Loucy (cell line): Measurements from ENCODE around the gene ARHGAP24.

Experiments
- H2AFZ ChIP-seq: fragments of 200-600 bp; sonication (generic); 2 replicates; pipeline ENCODE4 v1.6.0; 2016; ENCODE audit warnings: antibody characterized with exemption, mild to moderate bottlenecking, low read length, moderate library complexity
- H3F3A ChIP-seq: fragments of 200-600 bp; 2 replicates; pipeline ENCODE4 v1.6.0; 2016; ENCODE audit warnings: antibody characterized with exemption, low read depth, mild to moderate bottlenecking
- H3K27me3 ChIP-seq: fragments of 200-600 bp; sonication (generic); 2 replicates; pipeline ENCODE4 v1.6.1; 2014; ENCODE audit warnings: low read length, mild to moderate bottlenecking; ENCODE audit not compliant: insufficient read depth, poor library complexity, severe bottlenecking
- H3K36me3 ChIP-seq: fragments of 200-600 bp; sonication (generic); 2 replicates; pipeline ENCODE4 v1.6.1; 2016; ENCODE audit warnings: low read length; ENCODE audit not compliant: insufficient read depth
- H3K4me1 ChIP-seq: fragments of 200-600 bp; sonication (generic); 2 replicates; pipeline ENCODE4 v1.5.1; 2014; ENCODE audit warnings: low read length, mild to moderate bottlenecking; ENCODE audit not compliant: insufficient read depth, poor library complexity, severe bottlenecking
- H3K4me2 ChIP-seq: fragments of 200-600 bp; sonication (generic); 2 replicates; pipeline ENCODE4 v1.6.0; 2014; ENCODE audit warnings: antibody characterized with exemption, low read length, low read depth, mild to moderate bottlenecking; ENCODE audit not compliant: poor library complexity, severe bottlenecking
- H3K4me3 ChIP-seq: fragments of 200-600 bp; sonication (generic); 2 replicates; pipeline ENCODE4 v1.5.1; 2014; ENCODE audit warnings: low read length, mild to moderate bottlenecking, mixed read lengths; ENCODE audit not compliant: poor library complexity, severe bottlenecking
- H3K79me2 ChIP-seq: fragments of 200-600 bp; sonication (generic); 2 replicates; pipeline ENCODE4 v1.6.1; 2014; ENCODE audit warnings: low read length; ENCODE audit not compliant: insufficient read depth
- H3K9ac ChIP-seq: fragments of 200-600 bp; sonication (generic); 2 replicates; pipeline ENCODE4 v1.6.0; 2014; ENCODE audit warnings: mild to moderate bottlenecking, low read depth, low read length, moderate library complexity; ENCODE audit not compliant: poor library complexity, severe bottlenecking
- H3K9me2 ChIP-seq: fragments of 200-600 bp; sonication (generic); replicated peaks from 2 replicates; pipeline ENCODE4 v1.6.1; 2016; ENCODE audit warnings: low read depth, low read length, mixed read lengths
- H3K9me3 ChIP-seq: fragments of 200-600 bp; sonication (generic); 2 replicates; pipeline ENCODE4 v1.6.1; 2014; ENCODE audit warnings: mild to moderate bottlenecking, antibody characterized with exemption, low read length, low read depth; ENCODE audit not compliant: insufficient read depth
- H4K20me1 ChIP-seq: fragments of 200-600 bp; sonication (generic); 2 replicates; pipeline ENCODE4 v1.6.0; 2014; ENCODE audit warnings: antibody characterized with exemption, low read length, mild to moderate bottlenecking; ENCODE audit not compliant: insufficient read depth, poor library complexity, severe bottlenecking
- EZH2phosphoT487 ChIP-seq: fragments of 200-600 bp; IDR thresholded peaks from 2 replicates; pipeline ENCODE4 v1.6.1; 2018; ENCODE audit warnings: antibody characterized with exemption, mild to moderate bottlenecking, moderate library complexity, borderline replicate concordance
- TF ChIP-seq, protein P1 (sequence below): fragments of 200-600 bp; sonication (generic); conservative IDR thresholded peaks from 2 replicates; pipeline ENCODE4 v1.5.1; 2014; ENCODE audit warnings: mild to moderate bottlenecking, antibody characterized with exemption, low read length

Gene ARHGAP24

DNA sequence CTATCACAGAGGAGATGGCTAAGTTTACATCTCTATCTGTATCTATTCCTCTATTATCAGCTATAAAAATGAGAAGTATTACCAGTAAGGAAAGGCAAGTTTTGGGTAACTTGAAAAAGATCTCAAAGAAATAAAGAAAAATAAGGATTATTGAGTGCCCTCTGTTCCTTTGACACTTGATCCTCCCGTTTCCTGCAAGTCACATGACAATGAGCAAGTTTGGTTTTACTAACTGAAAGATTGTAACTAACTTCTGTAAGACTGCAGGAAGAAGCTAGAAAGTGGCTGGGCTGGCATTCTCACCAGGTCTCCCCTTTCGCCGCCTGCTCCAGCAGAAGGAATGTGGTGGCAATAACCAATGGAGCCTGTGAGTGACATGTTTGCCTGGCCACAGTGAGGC lies 59.2 kb downstream of the ARHGAP24 start:
- no peak overlapping the region for H3K9ac ChIP-seq
- H3K4me1 ChIP-seq: no peaks in the 10 kb centered on the region
- H3K4me2 ChIP-seq: no peak overlapping the region
- no peaks in the 10 kb centered on the region; the same call in 1 of the 2 replicates for H3K9me2 ChIP-seq
- TF ChIP-seq, protein P1, sequence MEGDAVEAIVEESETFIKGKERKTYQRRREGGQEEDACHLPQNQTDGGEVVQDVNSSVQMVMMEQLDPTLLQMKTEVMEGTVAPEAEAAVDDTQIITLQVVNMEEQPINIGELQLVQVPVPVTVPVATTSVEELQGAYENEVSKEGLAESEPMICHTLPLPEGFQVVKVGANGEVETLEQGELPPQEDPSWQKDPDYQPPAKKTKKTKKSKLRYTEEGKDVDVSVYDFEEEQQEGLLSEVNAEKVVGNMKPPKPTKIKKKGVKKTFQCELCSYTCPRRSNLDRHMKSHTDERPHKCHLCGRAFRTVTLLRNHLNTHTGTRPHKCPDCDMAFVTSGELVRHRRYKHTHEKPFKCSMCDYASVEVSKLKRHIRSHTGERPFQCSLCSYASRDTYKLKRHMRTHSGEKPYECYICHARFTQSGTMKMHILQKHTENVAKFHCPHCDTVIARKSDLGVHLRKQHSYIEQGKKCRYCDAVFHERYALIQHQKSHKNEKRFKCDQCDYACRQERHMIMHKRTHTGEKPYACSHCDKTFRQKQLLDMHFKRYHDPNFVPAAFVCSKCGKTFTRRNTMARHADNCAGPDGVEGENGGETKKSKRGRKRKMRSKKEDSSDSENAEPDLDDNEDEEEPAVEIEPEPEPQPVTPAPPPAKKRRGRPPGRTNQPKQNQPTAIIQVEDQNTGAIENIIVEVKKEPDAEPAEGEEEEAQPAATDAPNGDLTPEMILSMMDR: no peak
- no peak for TF ChIP-seq EZH2phosphoT487
- H3F3A ChIP-seq: no peaks in the 10 kb centered on the region
- no peaks in the 10 kb centered on the region for H3K79me2 ChIP-seq
- no peak overlapping the region for H2AFZ ChIP-seq
- no peaks in the 10 kb centered on the region for H3K9me3 ChIP-seq
- H4K20me1 ChIP-seq: no peaks in the 10 kb centered on the region
- no peaks in the 10 kb centered on the region for H3K27me3 ChIP-seq
- H3K4me3 ChIP-seq: no peak overlapping the region
- no peaks in the 10 kb centered on the region for H3K36me3 ChIP-seq

DNA sequence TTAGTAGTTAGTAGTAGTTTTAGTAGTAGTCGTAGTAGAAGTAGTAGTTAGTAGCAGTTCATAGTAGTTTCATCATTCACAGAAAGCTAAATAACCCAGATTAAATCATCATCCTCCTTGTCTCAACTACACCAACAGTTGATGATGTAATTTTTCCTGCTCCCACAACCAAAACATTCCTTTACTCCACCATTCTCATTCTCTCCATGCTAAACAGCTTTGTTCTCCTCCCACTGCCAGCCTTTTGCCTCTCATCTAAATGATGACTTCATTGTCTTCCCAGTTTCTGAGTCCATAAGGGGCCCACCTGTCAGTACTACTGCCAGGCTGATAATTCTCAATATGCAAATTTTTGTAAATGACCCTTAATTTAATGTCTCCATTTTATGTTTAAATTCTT lies 68.9 kb downstream of the ARHGAP24 start:
- no peaks in the 10 kb centered on the region for H3K79me2 ChIP-seq
- H3F3A ChIP-seq: no peaks in the 10 kb centered on the region
- H4K20me1 ChIP-seq: no peaks in the 10 kb centered on the region
- H3K4me3 ChIP-seq: no peak overlapping the region
- no peaks in the 10 kb centered on the region for H3K9me2 ChIP-seq
- no peak for TF ChIP-seq EZH2phosphoT487
- TF ChIP-seq, protein P1: no peak
- no peak overlapping the region for H3K9ac ChIP-seq
- H3K9me3 ChIP-seq: no peaks in the 10 kb centered on the region
- H3K4me2 ChIP-seq: no peak overlapping the region
- no peaks in the 10 kb centered on the region for H3K4me1 ChIP-seq
- no peak overlapping the region for H2AFZ ChIP-seq
- no peaks in the 10 kb centered on the region for H3K36me3 ChIP-seq
- no peaks in the 10 kb centered on the region for H3K27me3 ChIP-seq

DNA sequence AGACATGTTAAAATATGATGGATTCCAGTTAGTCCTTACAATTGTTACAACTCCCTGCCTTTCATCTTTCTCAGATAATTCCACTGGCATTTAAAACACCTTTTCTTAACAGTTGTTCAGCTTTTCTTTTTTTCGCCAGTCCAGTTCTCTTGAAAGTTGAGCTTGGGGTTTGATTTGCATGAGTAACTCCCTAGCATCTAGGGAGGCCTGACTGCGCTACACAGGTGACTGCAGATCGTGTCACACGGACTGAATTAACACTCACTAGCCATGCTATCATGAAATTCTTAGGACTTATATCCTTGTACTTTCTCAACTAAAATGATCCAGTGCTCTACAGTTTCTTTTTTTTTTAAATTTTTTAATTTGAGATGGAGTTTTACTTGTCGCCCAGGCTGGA lies 69.8 kb downstream of the ARHGAP24 start:
- no peak overlapping the region for H3K4me2 ChIP-seq
- no peak for TF ChIP-seq EZH2phosphoT487
- TF ChIP-seq, protein P1: no peak
- H3K4me1 ChIP-seq: no peaks in the 10 kb centered on the region
- H3K9me3 ChIP-seq: no peaks in the 10 kb centered on the region
- no peaks in the 10 kb centered on the region for H3K79me2 ChIP-seq
- H4K20me1 ChIP-seq: no peaks in the 10 kb centered on the region
- no peaks in the 10 kb centered on the region for H3K36me3 ChIP-seq
- H3F3A ChIP-seq: no peaks in the 10 kb centered on the region
- H3K4me3 ChIP-seq: no peak overlapping the region
- no peak overlapping the region for H3K9ac ChIP-seq
- no peaks in the 10 kb centered on the region for H3K27me3 ChIP-seq
- no peak overlapping the region for H2AFZ ChIP-seq
- no peaks in the 10 kb centered on the region for H3K9me2 ChIP-seq
